Keratinocyte (primary cell): ENCODE results near the gene TCEANC. TPM values are rescaled to one million over a fixed set of nuclear protein-coding genes. Genes with fewer than 3 reads are reported as not detected.

Experiments used
- DNase-seq: peaks from one replicate; pipeline ENCODE4 v3.0.0-alpha.2; 2011; ENCODE audit warnings: low read depth, missing footprints, low spot score
- FAIRE-seq: peaks from 2 replicates; lab custom pipeline; 2011; peaks lifted over from hg19 to GRCh38; lab: Jason Lieb, UNC
- H2AFZ ChIP-seq: 2 replicates; pipeline ENCODE4 v1.6.0; 2012; ENCODE audit warnings: low read length, control low read depth, inconsistent platforms; ENCODE audit not compliant: control insufficient read depth
- H3K27ac ChIP-seq: 2 replicates; pipeline ENCODE4 v1.5.1; 2011; ENCODE audit warnings: low read length; ENCODE audit not compliant: control insufficient read depth, insufficient read depth
- H3K27me3 ChIP-seq: 3 replicates; pipeline ENCODE4 v1.6.0; 2011; ENCODE audit warnings: low read length; ENCODE audit not compliant: control insufficient read depth, insufficient read depth; ENCODE audit errors: extremely low read depth
- H3K36me3 ChIP-seq, 2 experiments: 2 replicates in 1 of 2; 3 replicates in 1 of 2; pipeline ENCODE4 v1.5.1; 2011; ENCODE audit warnings: low read length in 2 of 2, mild to moderate bottlenecking in 1 of 2; ENCODE audit not compliant: control insufficient read depth in 2 of 2, insufficient read depth in 2 of 2; ENCODE audit errors: extremely low read depth in 1 of 2
- H3K4me1 ChIP-seq: 3 replicates; pipeline ENCODE4 v1.5.1; 2011; ENCODE audit warnings: low read length; ENCODE audit not compliant: control insufficient read depth, insufficient read depth; ENCODE audit errors: extremely low read depth
- H3K4me2 ChIP-seq: 3 replicates; pipeline ENCODE4 v1.6.0; 2011; ENCODE audit warnings: low read depth, low read length; ENCODE audit not compliant: control insufficient read depth, insufficient read depth; ENCODE audit errors: extremely low read depth
- H3K4me3 ChIP-seq, 3 experiments: fragments of 200-600 bp in 1 of 3; sonication (generic) in 1 of 3; 2 replicates in 2 of 3; 3 replicates in 1 of 3; pipeline ENCODE4 v1.5.1; 2011 to 2016; ENCODE audit warnings: low read length in 3 of 3, mild to moderate bottlenecking in 3 of 3, control low read depth in 2 of 3, inconsistent platforms in 1 of 3, low read depth in 1 of 3, mixed read lengths in 1 of 3, mixed run types in 1 of 3, moderate library complexity in 1 of 3; ENCODE audit not compliant: control insufficient read depth in 2 of 3, insufficient read depth in 2 of 3; ENCODE audit errors: extremely low read depth in 1 of 3
- H3K79me2 ChIP-seq: 2 replicates; pipeline ENCODE4 v1.6.0; 2012; ENCODE audit warnings: low read length; ENCODE audit not compliant: control insufficient read depth, insufficient read depth
- H3K9ac ChIP-seq: 3 replicates; pipeline ENCODE4 v1.6.0; 2011; ENCODE audit warnings: low read length; ENCODE audit not compliant: control insufficient read depth, insufficient read depth; ENCODE audit errors: extremely low read depth
- H3K9me1 ChIP-seq: 3 replicates; pipeline ENCODE4 v1.6.0; 2011; ENCODE audit warnings: low read length; ENCODE audit not compliant: control insufficient read depth, insufficient read depth; ENCODE audit errors: extremely low read depth
- H3K9me3 ChIP-seq: 2 replicates; pipeline ENCODE4 v1.5.1; 2012; ENCODE audit warnings: low read depth, low read length; ENCODE audit not compliant: control insufficient read depth
- H4K20me1 ChIP-seq: 3 replicates; pipeline ENCODE4 v1.6.0; 2011; ENCODE audit warnings: low read length; ENCODE audit not compliant: control insufficient read depth, insufficient read depth; ENCODE audit errors: extremely low read depth
- EZH2 ChIP-seq: IDR thresholded peaks from one replicate; pipeline ENCODE4 v1.6.1; 2012; ENCODE audit warnings: inconsistent platforms, mild to moderate bottlenecking, low read length, moderate library complexity
- dilution Hi-C: fragments of 300-500 bp; cut with MboI; formaldehyde crosslinking; loops from one replicate; pipeline ENCODE4 v1.7.0; 2020; ENCODE audit warnings: low sequenced_read_pairs; ENCODE audit not compliant: extremely low pct_ligation_motif_present
- polyA plus RNA-seq, 5 experiments: library from polyadenylated mRNA; depleted of rRNA in 3 of 5; stranded (reverse) in 3 of 5; stranded (forward) in 1 of 5; unstranded in 1 of 5; fragments of >200 nt; gene quantifications; 1 replicate in 1 of 5; 2 replicates in 3 of 5; 3 replicates in 1 of 5; pipeline versions ENCODE4 v1.2.1 to v1.2.3, GENCODE V29; 2011 to 2012; ENCODE audit warnings: missing spikeins in 2 of 5, low read depth in 1 of 5, low replicate concordance in 1 of 5
- TF ChIP-seq, protein P1 (sequence below), 3 experiments: IDR thresholded peaks in 1 of 3; conservative IDR thresholded peaks in 1 of 3; optimal IDR thresholded peaks in 1 of 3; 2 replicates in 2 of 3; 3 replicates in 1 of 3; pipeline versions ENCODE3 to v1.5.1; 2011; ENCODE audit warnings: low read length in 3 of 3, mild to moderate bottlenecking in 3 of 3, moderate library complexity in 2 of 3, control low read depth in 1 of 3, inconsistent platforms in 1 of 3; ENCODE audit not compliant: insufficient read depth in 2 of 3; ENCODE audit errors: extremely low read depth in 1 of 3

Gene TCEANC
- polyA plus RNA-seq, 1 donor (not counting 4 experiments of a cell fraction or from before 2014, with no cell fraction given), result 1.8 TPM

DNA sequence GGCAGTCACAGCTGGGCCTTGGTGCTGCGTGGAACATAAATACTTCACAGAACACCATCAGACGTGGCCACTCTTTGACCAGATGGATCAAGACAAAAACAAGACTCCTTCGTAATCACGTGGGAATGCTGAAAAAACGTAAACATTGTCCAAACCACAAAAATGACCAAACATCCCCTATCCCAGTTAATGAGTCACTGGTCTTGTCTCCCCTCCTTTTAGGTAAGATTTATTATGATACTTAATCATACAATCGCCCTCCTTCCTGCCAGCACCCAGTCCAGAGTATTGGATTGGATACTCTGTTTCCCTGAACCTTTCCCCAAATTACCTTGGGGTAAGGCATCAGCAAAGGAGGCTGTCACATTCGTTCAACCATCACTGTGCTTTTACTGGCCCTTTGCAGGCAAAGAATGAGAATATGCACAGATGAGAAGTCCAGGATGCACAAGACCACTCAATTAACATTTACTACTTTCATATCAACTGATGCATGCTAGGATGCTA, 601 bp upstream of the TCEANC start:
- FAIRE-seq, result no peak
- Histone ChIP-seq H3K9ac (peak overlapping the region; percentile 88), H3K9me3 (no peaks in the 10 kb centered on the region), H3K4me2 (peak overlapping the region; percentile 71), H3K4me3 (peak overlapping the region; percentile 44 to 60 (median 57)), H3K27ac (peak overlapping the region; percentile 16), H3K9me1 (no peaks in the 10 kb centered on the region), H3K4me1 (peaks cover 12% of the 10 kb centered on the region), H3K36me3 (no peaks in the 10 kb centered on the region), H4K20me1 (no peaks in the 10 kb centered on the region), H3K79me2 (no peaks in the 10 kb centered on the region), H3K27me3 (peaks cover 4% of the 10 kb centered on the region), H2AFZ (peak overlapping the region; percentile 81)
- TF ChIP-seq, protein P1, sequence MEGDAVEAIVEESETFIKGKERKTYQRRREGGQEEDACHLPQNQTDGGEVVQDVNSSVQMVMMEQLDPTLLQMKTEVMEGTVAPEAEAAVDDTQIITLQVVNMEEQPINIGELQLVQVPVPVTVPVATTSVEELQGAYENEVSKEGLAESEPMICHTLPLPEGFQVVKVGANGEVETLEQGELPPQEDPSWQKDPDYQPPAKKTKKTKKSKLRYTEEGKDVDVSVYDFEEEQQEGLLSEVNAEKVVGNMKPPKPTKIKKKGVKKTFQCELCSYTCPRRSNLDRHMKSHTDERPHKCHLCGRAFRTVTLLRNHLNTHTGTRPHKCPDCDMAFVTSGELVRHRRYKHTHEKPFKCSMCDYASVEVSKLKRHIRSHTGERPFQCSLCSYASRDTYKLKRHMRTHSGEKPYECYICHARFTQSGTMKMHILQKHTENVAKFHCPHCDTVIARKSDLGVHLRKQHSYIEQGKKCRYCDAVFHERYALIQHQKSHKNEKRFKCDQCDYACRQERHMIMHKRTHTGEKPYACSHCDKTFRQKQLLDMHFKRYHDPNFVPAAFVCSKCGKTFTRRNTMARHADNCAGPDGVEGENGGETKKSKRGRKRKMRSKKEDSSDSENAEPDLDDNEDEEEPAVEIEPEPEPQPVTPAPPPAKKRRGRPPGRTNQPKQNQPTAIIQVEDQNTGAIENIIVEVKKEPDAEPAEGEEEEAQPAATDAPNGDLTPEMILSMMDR (optimal IDR thresholded peaks at IDR 0.05 in 1 of 3, IDR thresholded peaks at IDR 0.05 in 1 of 3, conservative IDR thresholded peaks at IDR 0.05 in 1 of 3; ENCODE audit: extremely low read depth in 1 of 3, insufficient read depth in 2 of 3, low read length in 3 of 3), result no peak
- no peak for TF ChIP-seq EZH2
- DNase-seq, result no peak
- dilution Hi-C loops, result no loop called here

DNA sequence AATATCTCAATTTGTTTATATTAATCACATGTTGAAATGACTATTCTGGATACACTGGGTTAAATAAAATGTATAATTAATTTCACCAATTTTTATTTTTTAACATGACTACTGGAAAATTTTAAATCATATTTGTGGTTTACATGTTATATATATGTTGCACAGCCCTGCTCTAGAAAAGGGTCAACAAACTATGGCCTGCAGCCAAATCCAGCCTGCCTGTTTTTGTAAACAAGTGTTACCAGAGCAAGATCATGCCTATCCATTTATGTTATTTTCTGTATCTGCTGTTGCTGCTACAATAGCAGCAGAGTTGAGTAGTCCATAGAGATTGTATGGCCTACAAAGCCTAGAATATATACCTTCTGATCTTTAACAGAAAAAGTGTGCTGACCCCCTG, 1.2 kb downstream of the TCEANC start:
- TF ChIP-seq EZH2, result no peak
- TF ChIP-seq, protein P1 (optimal IDR thresholded peaks at IDR 0.05 in 1 of 3, IDR thresholded peaks at IDR 0.05 in 1 of 3, conservative IDR thresholded peaks at IDR 0.05 in 1 of 3; ENCODE audit: extremely low read depth in 1 of 3, insufficient read depth in 2 of 3, low read length in 3 of 3), result no peak
- Histone ChIP-seq H3K4me2 (peak overlapping the region; percentile 86), H3K36me3 (no peaks in the 10 kb centered on the region), H3K27me3 (peaks cover 4% of the 10 kb centered on the region), H2AFZ (no peak overlapping the region), H3K27ac (no peak overlapping the region), H4K20me1 (no peaks in the 10 kb centered on the region), H3K9ac (no peak overlapping the region), H3K9me1 (no peaks in the 10 kb centered on the region), H3K4me3 (peak overlapping the region in 1 of 3 experiments; percentile 82), H3K9me3 (no peaks in the 10 kb centered on the region), H3K79me2 (no peaks in the 10 kb centered on the region), H3K4me1 (peaks cover 15% of the 10 kb centered on the region)
- no peak for DNase-seq
- FAIRE-seq, result no peak
- dilution Hi-C loops, result no loop called here
